GM19193 (cell line): ENCODE data around the gene RBM20.

Experiments
- POLR2A ChIP-seq: IDR thresholded peaks from 4 replicates; pipeline ENCODE4 v1.6.1; 2011; ENCODE audit not compliant: insufficient read depth, insufficient read length; ENCODE audit errors: extremely low read depth

RBM20 gene

DNA sequence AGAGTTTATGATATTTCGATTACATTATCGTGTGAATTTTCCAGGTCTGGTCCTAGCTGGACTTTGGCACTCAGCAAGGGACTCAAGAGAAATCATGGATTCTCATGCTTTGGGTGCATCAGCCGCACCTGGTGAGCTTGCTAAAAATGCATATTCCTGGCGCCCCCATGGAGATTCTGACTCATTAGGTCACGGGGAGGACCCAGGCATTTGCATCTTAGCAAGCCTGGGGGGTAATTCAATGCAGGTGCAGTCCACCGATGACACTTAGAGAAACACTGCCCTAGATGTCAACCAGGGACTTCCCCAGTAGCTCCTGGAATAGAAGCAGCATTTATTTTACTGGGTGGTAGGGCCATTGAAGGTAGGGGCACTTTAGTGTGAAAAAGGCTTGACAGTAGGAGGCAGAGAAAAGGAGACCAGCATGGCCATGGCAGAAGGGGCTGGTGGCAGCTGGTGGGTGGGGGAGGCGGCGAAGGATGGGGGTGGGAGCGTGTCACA is 197.7 kb downstream of the RBM20 start:
- TF ChIP-seq POLR2A: peak; percentile 62

DNA sequence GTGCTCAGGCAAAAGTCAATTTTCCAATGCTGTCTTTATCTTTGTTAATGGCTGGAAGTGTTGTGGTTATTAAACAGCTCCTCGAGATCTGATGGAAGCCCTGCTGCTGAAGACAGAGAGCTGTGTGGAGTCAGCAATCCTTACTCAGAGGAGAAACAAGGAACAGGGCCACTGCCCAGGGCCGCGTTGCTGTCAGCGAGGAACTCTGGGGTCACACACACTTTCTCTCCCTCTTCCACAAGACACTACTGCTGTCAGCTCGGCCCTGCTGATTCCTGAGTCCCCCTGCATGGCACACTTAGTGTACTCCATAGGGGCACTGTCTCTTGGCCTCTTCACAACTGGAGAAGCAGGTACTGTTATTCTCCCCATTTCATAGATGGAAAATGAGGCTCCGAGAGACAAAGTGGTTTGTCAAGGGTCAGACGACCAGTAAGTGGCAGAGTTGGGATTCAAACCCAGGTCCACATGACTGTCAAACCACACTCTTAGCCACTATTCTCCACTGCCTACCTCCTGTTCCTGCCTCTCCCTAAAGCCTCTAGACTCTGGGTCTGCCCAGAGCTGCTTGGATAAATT is 198.3 kb downstream of the RBM20 start:
- peak; percentile 48 for TF ChIP-seq POLR2A

DNA sequence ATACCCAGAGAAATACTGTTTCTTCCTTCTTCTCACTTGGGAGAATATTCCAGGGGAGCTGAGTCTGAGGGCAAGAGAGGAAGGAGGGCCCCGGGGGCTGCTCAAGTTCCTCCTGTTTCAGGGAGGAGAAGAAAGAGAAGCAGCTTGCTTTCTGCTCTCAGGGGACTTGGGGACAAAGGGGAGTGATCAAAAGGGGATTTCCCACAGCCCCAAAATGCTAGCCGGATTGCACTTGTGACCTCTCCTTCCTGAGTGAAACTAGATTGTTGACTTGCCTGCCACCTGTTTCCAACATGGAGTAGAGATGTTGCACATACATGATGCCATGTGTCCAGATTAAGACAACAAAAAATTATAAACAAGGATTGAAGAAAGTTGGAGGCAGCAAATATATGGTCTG is 198.9 kb downstream of the RBM20 start:
- no peak for TF ChIP-seq POLR2A

DNA sequence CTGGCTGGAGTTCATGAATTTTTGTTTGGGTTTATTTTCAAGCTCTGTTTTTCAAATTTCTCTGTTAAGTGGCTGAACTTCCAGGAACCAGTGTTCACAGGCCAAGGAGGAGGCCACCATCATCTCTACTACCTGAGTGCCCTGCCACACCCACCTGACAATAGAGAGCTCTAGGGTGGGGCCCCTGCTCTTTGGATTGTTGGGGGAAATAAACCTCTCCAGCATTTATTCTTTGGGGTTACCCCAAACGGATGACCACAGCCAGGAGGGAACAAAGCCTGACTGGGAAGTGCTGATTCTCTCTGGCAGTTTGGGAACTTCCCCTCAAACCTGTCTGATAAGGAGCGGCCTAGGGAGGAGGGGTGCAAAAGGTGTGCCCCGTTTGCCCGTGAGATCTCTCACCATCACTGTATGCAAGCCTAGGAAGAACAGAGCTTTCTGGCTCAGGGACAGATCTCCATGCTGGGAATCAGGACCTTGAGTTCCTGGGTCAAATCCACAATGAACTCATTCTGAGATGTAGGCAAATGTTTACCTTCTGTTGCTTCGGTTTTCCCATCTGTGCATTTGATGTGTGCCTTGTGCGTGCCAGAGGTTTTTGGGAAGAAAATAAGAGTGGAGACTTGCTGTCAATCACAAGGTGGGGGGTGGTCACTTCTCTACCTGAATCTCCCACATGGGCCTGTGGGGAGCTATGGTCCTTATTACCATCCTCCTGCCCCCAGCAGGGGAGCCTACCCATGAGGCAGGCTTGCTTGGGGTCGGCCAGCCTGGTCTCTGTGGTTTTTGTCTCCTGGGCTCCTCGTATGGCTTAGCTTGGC is 199.9 kb downstream of the RBM20 start:
- no peak for TF ChIP-seq POLR2A

DNA sequence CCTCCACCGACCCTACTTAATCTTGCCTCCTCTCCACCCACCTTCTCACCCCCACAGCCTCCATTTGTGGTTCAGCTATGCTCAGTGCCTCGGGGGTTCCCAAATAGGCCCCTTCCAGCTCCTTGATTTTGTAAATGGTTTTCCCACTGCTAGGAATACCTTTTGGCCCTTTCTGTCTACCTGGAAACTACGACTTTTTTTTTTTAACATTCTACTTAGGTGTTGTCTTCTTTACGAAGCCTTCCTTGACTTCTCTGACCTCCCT is 200.4 kb downstream of the RBM20 start:
- TF ChIP-seq POLR2A: no peak

DNA sequence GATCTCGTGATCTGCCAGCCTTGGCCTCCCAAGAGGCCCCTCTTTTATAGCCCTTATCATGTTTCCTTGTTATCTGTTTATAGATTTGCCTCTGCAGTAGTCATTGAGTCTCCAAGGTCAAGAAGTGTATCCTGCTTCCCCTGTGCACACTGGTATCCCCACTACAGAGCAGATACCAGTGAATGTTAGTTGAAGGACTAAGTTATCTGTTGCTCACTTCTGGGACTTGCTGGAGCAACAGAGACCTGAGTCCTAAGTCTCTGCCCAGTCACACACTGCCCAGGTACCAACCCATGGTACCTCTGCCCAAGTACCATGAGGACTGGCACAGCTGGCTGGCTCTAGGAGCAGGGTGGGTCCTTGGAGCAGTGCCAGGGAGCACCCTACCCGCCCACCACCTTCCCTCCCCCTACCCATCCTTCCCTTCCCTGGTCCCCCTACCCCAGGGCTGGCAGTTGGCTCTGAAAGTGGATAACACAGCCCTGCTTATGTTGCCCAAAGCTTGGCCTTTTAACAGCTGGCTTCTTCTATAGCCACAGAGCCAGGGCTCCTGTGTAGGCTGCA is 201.1 kb downstream of the RBM20 start:
- TF ChIP-seq POLR2A: no peak

DNA sequence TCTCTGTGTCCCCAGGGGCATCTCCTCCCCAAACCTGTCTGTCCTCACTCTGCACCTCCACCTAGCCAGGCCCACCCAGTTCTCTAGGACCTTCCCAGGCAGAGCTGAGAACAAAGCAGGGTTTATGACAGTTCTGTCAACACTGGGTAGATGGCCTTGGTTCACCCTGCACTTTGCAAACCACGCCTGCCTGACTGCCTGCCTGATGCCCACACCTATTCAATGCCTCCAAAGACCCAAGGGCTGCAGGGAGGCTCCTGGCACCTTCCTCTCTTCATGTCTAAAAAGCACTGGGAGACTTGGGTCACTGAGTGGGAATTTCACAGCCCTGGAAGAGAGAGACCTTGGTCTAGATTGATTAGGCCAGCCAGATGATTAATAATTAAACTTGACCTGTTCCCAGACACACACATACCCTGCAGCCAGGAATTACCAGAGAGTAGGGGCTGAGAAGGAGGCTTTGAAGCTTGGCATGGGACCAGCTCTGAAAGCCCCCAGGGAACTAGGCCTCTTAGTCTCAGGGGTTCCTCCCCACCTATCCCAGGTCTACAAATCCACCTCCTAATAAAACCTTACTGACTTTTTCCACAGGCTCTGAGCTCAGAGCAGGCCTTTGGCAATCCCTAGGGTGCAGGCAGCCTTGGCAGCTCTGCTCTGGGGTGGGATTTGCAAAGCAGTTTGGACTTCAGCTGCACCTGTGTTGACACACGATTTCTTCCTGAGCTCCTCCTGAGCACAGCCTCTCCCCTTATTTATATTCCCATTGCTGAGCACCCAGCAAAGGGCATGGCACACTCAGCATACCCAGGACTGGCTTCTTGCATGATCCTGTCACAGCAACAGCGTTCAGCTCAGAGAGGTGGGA is 201.9 kb downstream of the RBM20 start:
- no peak for TF ChIP-seq POLR2A

DNA sequence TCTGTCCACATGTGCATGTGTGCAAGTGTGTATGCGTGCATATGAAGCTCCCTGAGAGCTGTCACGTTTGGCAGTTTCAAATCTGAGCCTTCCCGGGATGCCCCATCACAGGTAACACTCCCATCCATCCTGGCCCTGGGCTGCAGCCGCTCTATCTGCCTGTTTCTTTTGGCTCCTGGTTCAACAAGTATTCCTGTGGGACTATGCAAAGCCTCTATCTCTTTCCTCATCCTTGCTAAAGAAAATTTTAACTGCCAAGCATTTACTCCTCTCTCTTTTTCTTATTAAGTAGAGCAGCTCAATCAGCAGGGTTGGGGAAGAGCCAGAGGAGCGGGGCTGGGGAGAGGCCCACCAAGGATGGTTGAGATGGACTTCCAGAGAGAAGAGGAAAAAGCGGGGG is 203.2 kb downstream of the RBM20 start:
- no peak for TF ChIP-seq POLR2A

DNA sequence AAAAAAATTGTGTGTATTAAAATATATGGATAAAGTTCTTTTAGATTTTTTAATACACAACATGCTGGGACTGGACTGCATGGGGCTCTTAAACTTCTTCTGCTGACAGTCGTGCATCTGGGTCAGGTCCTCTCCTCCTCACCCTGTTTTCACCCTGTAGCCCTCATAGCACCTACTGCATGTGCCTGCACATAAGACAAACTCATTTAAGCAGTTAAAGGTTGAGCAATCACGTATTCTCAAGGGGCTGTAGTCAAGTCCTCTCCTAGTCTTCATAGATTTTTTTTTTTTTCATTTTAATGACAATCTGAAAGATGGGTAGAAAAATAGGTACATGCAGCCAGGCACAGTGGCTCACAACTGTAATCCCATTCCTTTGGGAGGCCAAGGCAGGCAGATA is 204.0 kb downstream of the RBM20 start:
- TF ChIP-seq POLR2A: no peak

DNA sequence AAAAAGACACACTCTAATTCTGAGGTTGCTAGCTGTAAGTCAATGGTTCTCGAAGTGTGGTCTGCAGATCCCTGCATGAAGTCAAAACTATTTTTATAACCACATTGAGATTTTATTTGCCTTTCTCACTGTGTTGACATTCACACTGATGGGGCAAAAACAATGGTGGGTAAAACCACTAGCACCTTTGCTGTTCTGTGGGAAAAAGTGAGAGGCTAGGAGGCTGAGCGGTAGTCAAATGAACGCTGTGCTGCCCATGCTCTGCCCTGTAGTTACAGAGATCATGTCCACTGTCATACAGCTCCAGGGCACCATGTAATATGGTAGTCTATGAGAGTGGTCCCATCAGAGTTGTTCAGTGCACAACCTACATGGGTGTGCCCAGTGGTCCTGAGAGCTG is 206.0 kb downstream of the RBM20 start:
- TF ChIP-seq POLR2A: no peak

DNA sequence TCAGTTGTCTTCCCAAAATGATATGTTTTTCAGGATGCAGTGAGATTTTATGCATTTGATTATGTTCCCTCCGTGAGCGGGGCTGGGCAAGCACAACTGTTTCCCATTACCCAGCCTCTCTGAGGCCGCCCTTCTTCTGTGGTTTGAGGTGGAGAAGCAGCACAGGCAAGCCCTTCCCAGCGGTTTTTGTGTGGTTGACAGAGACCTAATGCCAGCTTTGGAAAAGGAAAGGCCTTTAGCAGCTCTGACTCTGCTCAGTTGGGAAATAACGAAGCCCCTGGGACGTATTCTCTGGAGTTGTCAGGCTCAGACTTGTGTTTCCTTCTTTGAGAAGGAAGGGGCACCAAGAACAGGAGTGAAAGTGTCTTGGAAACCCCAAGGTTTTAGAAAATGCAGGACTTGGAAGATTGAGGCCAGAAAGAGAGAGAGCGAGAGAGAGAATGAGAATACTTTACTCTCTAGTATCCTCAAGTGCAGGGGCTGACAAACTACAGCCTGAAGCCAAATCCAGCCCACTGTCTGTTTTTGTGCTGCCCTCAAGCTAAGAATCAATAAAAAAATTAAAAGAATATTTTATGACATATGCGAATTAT is 207.0 kb downstream of the RBM20 start:
- no peak for TF ChIP-seq POLR2A

DNA sequence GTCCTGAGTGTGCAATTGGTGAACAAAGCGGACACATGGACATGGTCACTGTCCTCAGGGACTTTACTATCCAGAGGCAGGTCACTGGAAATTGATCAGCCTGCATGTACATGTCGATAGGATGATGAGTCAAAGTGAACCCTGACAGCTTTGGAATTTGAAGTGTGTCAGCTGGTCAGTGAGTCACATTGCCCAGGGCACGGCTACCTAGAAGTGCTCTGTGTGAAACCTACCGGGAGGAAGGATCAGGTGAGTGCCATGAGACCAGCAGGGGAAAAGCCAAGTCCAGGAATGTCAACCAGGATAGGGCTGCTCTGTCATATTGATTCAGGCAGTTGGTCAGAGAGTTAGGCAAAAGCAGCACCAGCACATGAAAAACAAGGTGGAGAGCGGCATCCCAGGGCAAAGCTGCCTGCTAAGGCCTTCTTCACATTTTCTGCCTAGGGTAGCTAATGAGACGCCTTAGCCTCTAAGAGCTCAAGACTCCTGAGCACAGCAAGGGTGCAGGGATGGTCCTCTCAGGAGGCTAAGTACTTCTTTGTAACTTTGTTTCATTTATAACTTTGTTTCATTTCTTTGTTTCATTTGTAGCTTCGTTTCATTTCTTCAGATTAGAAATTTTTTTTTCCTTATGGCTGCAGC is 208.2 kb downstream of the RBM20 start:
- TF ChIP-seq POLR2A: no peak

DNA sequence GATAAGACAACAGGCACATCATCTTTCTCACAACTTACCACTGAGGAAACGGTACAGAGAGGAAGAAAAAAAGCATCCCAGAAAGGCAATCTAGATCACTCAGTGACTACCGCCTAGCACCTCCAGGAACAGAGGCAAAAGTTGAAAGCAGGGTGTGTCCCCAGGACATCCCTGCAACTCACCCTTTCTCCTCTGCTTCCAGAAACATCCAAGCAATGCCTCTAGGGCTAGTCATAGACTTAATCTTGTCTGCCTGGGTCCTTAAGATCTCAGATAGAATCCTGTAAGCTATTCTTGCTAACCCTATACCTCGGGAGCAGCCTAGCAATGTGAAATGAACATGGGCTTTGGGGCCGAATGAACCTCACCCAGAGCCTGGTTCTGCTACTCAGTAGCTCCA is 208.8 kb downstream of the RBM20 start:
- no peak for TF ChIP-seq POLR2A

DNA sequence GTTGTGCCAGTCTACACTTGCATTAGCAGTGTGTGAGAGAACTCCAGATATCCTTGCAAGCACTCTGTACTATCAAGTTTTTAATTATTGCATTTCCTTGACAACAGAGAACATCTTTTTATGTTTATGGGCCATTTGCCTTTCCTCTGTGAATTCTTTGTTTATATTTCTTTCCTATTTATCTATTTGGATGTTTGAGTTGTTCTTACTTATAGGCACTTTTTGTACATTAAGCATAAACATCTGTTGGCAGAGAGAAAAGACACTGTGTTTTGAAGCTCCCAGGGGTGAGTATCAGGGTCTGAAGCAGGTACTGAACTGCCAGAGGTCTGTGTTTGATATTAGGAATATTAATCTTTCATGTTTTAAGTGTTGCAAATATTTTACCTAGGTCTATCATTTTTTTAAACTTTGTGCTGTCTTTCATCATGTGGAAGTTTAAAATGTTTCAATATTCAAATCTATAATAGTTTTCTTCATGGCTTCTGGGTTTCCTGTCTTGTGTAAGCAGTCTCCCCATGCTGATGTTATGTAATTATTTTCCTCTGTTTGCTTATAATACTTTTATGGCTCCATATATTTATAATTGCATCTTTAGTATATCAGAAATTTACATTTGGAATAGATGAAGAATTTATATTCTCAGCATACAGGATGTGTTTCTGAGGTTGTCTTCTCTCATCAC is 209.9 kb downstream of the RBM20 start:
- no peak for TF ChIP-seq POLR2A
